HEK293 (cell line): ENCODE data around the gene N4BP3.

Experiments
- CTCF ChIP-seq: fragments of 450-650 bp; formaldehyde crosslinking; IDR thresholded peaks from 2 replicates; pipeline ENCODE4 v1.5.1; 2016; ENCODE audit warnings: missing biosample characterization, missing genetic modification characterization
- SP2 ChIP-seq: fragments of 450-650 bp; formaldehyde crosslinking; IDR thresholded peaks from 2 replicates; pipeline ENCODE4 v1.5.1; 2016; ENCODE audit warnings: missing biosample characterization, missing genetic modification characterization
- ZNF221 ChIP-seq: fragments of 450-650 bp; formaldehyde crosslinking; IDR thresholded peaks from 2 replicates; pipeline ENCODE4 v1.5.1; 2017; ENCODE audit warnings: missing biosample characterization, missing genetic modification characterization, borderline replicate concordance
- ZNF426 ChIP-seq: fragments of 450-650 bp; formaldehyde crosslinking; IDR thresholded peaks from 2 replicates; pipeline ENCODE4 v1.5.1; 2017; ENCODE audit warnings: missing biosample characterization, missing genetic modification characterization, mild to moderate bottlenecking, inconsistent platforms, moderate library complexity
- ZNF639 ChIP-seq: fragments of 450-650 bp; formaldehyde crosslinking; IDR thresholded peaks from 2 replicates; pipeline ENCODE4 v1.5.1; 2016; ENCODE audit warnings: missing biosample characterization, missing genetic modification characterization
- TF ChIP-seq, protein P1 (sequence below): fragments of 450-650 bp; formaldehyde crosslinking; IDR thresholded peaks from 2 replicates; pipeline ENCODE4 v1.5.1; 2016; ENCODE audit warnings: missing biosample characterization, missing genetic modification characterization

GRCh38 chr5:178093134-178093533, 20.2 kb upstream of the N4BP3 start:
- no peak for TF ChIP-seq ZNF426 (tag by site-specific recombination)
- no peak for TF ChIP-seq SP2
- TF ChIP-seq CTCF: no peak
- TF ChIP-seq ZNF221: no peak
- TF ChIP-seq, protein P1, sequence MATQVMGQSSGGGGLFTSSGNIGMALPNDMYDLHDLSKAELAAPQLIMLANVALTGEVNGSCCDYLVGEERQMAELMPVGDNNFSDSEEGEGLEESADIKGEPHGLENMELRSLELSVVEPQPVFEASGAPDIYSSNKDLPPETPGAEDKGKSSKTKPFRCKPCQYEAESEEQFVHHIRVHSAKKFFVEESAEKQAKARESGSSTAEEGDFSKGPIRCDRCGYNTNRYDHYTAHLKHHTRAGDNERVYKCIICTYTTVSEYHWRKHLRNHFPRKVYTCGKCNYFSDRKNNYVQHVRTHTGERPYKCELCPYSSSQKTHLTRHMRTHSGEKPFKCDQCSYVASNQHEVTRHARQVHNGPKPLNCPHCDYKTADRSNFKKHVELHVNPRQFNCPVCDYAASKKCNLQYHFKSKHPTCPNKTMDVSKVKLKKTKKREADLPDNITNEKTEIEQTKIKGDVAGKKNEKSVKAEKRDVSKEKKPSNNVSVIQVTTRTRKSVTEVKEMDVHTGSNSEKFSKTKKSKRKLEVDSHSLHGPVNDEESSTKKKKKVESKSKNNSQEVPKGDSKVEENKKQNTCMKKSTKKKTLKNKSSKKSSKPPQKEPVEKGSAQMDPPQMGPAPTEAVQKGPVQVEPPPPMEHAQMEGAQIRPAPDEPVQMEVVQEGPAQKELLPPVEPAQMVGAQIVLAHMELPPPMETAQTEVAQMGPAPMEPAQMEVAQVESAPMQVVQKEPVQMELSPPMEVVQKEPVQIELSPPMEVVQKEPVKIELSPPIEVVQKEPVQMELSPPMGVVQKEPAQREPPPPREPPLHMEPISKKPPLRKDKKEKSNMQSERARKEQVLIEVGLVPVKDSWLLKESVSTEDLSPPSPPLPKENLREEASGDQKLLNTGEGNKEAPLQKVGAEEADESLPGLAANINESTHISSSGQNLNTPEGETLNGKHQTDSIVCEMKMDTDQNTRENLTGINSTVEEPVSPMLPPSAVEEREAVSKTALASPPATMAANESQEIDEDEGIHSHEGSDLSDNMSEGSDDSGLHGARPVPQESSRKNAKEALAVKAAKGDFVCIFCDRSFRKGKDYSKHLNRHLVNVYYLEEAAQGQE: no peak
- no peak for TF ChIP-seq ZNF639 (tag by site-specific recombination)
